NCI-H446 (cell line): Measurements from ENCODE around the gene KLHL26.
"Not testable (repeated sequence)": the region's sequence is repeated elsewhere in the genome, so short reads cannot be mapped to it uniquely, and the experiment has no call there.

Experiments used
- DNase-seq, 2 experiments: peaks; one replicate each; lab custom pipeline; 2025; lab: John Stamatoyannopoulos, UW

The KLHL26 gene

DNA sequence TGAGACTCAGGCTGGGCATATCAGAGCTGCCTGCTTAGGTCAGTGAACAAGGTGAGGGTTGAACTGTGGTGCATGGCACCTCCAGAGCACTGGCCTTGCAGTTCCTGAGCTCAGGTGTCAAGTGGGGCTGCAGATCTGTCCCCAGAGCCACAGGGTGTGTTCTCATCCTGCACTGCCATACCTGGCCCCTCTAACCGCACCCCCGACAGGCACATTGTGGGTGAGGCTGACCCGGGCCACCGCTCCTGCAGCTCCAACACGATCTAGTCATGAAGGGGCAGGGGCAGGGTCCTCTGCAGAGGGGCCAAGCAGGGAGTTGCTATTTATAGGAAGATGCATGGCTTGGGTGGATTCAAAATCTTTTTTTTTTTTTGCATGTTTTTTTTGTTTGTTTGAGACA, 30.0 kb downstream of the KLHL26 start:
- DNase-seq, result no peak

DNA sequence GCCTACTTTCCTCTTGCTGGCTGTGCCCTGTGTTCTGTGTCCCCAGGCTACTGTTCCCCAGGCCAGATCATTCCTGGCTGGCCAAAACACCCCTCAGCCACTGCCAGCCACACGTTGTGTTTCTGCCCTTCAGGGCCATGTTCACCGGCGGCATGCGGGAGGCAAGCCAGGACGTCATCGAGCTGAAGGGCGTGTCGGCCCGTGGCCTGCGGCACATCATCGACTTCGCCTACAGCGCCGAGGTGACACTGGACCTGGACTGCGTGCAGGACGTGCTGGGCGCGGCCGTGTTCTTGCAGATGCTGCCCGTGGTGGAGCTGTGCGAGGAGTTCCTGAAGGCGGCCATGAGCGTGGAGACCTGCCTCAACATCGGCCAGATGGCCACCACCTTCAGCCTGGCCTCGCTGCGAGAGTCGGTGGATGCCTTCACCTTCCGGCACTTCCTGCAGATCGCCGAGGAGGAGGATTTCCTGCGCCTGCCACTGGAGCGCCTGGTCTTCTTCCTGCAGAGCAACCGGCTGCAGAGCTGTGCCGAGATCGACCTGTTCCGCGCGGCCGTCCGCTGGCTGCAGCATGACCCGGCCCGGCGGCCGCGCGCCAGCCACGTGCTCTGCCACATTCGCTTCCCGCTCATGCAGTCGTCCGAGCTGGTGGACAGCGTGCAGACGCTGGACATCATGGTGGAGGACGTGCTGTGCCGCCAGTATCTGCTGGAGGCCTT, 30.9 kb downstream of the KLHL26 start:
- DNase-seq, result no peak

DNA sequence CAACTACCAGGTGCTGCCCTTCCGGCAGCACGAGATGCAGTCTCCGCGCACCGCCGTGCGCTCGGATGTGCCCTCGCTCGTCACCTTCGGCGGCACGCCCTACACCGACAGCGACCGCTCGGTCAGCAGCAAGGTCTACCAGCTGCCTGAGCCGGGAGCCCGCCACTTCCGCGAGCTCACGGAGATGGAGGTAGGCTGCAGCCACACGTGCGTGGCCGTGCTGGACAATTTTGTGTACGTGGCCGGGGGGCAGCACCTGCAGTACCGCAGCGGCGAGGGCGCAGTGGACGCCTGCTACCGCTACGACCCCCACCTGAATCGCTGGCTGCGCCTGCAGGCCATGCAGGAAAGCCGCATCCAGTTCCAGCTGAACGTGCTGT, 31.4 kb downstream of the KLHL26 start:
- no peak for DNase-seq

DNA sequence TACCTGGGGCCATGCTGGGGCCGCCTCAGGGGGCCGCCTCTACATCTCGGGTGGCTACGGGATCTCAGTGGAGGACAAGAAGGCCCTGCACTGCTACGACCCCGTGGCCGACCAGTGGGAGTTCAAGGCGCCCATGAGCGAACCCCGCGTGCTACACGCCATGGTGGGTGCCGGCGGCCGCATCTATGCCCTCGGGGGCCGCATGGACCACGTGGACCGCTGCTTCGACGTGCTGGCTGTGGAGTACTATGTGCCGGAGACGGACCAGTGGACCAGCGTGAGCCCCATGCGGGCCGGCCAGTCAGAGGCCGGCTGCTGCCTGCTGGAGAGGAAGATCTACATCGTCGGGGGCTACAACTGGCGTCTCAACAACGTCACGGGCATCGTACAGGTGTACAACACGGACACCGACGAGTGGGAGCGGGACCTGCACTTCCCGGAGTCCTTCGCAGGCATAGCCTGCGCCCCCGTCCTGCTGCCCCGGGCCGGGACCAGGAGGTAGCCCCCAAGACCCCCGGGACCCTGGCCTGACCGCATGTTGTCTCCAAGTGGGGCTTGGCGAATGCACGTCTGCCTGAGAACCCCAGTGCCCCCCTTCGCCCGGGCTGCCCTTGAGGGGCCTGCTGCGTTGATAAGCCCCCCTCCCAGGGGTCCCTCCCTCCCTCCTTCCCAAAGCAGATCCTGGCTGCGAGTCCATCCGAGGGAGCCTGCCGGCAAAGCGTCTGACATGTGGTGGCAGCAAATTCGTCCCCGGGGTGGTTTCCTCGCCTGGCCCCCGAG, 32.1 kb downstream of the KLHL26 start:
- DNase-seq, result no peak

DNA sequence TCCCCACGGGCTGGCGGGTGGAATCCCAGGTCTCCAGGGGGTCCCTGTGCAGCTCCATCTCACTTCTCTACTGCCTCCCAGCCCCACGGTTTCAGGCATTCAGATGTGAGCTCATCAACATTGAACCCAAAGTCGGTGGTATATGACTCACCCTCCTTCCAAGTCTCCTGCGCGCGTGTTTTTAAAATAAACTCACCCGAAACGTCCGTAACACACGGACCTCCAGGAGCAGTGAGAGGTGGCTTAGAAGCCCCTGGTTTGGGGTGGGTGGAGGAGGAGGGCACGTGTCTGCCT, 32.6 kb downstream of the KLHL26 start:
- DNase-seq, result no peak

DNA sequence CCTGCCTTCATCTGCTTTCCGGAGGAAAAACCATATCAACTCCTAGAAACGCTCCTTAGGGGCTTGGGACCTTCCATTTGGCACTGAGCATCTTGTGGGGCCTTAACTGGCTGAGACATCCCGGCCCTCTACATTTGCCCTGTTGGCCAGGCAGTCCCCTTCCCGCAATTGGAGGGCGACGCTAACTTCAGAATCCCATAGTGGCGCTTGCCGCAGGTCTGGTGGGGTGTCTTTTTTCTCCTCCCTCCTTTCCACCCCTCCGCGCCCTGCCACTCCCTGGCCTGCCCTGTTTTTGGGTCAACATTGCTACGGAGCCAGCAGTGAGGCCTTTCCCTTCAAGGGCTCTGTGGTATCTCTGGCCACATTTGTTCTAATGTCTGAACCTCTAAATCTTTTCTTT, 33.1 kb downstream of the KLHL26 start:
- no peak for DNase-seq

DNA sequence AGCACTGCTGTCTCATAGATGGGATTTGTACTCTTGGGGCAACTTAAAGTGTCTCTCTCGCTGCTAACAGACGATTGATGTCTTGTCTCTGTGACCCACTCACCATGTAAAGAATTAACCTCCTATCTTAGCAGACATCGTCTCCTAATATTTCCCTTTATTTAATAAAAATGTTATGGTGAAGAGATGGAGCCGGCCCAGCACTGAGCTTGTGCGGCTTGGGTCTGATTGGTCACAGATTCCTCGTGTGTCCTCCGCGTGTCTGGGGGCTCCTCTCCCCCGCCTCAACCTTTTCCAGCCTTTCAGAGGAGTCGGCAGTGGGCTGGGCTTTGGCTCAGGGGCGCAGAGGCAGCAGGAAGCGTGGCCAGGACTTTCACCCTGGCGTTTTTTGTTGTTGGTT, 33.5 kb downstream of the KLHL26 start:
- DNase-seq, result no peak

DNA sequence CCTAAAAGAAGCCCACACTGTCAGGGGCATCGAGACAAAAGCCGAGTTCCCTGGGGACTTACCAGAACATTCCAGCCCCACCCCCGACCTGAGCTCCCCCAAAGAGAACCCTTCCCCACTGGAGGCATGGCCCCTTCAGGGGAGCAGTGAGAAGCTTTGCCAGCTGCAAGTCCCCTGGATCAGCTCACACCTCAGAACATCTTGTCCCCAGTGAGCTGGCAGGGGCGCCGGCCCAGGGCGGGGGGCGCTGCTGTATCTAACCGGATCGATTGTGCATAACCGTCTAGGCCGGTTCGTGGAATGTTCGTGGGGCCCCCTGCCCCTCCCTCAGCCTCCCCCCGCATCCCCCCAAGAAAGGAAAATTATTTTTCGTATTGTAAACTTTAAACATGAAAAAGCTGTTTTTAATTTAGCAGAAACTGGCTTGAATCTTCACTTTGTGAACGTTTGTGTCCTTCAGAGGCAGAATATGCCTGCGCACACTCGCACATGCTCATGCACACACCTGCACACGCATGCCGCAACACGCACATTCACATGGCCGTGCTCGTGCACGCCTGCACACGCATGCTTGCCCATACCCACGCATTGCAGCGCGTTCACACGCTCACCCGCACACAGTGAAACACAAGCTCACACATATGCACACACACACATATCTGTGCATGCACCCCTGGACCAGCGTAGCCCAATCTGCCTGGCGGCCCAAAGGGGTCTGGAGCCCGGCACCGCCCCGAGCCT, 34.6 kb downstream of the KLHL26 start:
- DNase-seq, result no peak

DNA sequence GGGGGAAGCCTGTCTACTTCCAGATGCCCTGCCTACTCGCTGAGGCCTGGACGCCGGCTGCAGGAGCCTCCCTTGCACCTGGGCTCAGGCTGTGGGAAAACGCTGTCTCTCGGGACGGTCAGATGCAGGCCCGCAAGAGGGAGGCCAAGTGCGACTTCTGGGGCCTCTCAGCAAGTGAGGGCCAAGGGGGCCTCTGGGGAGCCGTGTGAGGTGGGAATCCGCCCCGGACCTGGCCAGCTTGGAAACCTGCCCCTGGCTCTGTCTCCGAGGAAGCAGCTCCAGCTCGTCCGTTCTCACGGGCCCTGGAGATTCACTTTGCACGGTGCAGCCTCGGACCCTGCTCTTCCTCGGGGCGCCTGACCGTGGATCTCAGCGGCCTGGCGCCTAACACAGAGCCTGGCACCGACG, 35.2 kb downstream of the KLHL26 start:
- no peak for DNase-seq

DNA sequence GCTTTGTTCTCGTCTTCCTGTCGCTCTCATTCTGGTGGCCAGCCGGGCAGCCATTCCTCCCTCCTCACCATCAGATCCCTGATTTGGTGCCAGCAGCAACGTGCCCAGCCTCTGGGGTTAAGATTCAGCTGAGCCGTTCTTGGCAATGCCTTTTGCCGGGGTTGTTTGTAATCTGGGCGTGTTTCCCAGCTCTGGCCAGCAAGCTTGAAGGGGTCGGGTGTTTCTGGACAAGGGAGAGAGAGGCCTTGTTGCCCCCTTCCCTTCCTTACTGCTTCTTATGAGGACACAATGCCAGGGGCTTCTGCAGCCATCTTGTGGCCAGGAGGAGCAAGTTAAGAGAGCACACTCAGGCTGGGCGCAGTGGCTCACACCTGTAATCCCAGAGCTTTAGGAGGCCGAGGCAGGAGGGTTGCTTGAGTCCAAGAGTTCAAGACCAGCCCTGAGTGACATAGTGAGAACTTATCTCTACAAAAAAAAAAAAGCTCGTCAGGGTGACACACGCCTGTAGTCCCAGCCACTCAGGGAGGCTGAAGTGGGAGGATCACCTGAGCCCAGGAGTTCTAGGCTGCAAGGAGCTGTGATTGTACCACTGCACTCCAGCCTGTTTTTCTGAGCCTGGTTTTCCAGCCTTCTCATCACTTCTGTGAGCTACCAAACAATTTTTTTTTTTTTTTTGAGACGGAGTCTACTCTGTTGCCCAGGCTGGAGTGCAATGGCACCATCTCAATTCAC, 35.9 kb downstream of the KLHL26 start:
- DNase-seq, result peak; percentile 30 to 67

DNA sequence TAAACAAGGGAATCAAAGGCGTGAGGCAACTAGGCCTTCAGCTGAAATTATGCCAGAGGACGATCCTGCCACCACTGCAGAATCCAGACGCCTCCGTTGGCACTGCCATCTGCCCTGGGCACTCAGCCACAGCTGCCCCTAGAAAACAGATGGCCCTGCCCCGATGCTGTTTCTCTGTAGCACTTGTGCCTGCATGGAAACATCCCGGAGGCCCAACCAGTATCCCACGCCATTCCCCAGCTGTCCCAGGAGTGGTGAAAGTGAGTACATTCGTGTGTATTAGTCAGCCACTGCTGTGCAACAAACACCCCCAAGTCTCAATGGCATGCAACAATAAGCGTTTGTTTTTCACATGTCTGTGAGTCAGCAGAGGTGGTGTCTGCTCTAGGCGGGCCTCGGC, 37.8 kb downstream of the KLHL26 start:
- DNase-seq, result peak; percentile 60 to 96

DNA sequence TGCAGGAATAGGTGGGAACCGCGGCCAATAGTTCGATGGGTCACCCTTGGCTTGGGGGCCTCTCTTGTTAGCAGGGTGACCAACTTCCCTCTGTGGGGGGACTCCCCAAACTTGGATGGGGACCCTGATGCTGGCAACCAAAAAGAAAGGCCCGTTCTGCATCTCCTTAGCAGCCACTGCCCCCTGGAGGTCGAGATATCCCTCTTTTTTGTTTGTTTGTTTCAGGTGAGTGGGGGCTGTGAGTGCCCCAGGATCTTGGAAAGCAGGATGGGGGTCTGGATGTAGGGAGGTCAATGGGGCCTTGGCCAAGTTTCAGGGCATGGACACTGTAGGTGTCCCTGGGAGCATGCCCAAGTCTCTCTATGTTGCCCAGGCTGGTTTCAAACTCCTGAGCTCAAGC, 39.0 kb downstream of the KLHL26 start:
- DNase-seq, result no peak

DNA sequence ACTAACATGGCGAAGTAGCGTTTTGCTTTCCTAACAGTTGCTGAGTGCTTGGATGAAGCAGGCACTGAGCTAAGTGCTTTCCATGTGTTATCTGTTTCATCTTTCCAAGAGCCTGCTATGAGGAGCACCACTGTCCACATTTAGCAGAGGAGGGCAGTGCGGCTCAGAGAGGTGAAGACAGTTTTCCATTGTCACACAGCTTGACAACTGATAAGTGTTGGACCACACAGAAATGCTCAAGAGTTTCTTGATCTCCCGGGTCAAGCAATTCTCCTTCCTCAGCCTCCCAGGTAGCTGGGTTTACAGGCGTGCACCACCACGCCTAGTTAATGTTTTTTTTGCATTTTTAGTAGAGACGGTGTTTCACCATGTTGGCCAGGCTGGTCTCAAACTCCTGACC, 39.9 kb downstream of the KLHL26 start:
- no peak for DNase-seq

DNA sequence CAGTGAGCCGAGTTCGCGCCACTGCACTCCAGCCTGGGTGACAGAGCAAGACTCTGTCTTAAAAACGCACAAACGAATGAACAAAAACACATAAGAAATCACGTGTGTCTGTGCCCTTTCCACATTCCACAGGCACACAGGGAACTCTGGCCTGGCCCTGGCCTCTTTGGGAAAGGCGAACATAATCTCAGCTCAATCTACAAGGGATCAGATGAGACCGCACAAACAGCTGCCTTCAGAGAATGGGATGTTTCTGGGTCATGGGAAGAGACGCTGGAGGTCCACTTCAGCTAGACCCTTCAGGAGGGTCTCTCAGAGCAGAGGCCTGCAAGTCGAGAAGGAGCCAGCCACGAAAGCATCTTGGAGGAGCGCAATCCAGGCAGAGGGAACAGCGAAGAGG, 40.3 kb downstream of the KLHL26 start:
- no peak for DNase-seq

DNA sequence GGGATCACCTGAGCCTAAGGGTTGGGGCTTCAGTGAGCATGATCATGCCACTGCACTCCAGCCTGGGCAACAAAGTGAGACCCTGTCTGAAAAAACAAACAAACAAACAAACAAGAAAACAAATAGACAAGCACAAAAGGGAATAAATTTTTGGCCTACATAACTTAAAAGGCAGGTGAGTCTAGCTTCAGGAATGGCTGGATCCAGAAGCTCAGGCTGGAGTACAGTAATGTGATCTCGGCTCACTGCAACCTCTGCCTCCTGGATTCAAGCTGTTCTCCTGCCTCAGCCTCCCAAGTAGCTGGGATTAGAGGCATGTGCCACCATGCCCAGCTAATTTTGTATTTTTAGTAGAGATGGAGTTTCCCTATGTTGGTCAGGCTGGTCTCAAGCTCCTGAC, 43.3 kb downstream of the KLHL26 start:
- not testable (repeated sequence) for DNase-seq

DNA sequence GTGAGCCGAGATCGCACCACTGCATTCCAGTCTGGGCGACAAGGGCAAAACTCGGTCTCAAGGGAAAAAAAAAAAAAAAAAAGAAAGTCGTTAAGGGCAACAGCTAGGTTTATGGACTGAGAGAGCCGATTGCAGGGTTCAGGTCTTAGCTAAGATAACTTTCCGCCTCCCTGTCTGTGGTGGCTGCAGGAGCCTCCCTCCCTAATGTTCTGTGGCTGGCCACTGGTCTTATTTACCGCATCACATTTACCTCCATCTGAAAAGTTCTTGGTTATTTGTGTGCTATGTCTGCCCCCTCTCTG, 45.9 kb downstream of the KLHL26 start:
- no peak for DNase-seq

DNA sequence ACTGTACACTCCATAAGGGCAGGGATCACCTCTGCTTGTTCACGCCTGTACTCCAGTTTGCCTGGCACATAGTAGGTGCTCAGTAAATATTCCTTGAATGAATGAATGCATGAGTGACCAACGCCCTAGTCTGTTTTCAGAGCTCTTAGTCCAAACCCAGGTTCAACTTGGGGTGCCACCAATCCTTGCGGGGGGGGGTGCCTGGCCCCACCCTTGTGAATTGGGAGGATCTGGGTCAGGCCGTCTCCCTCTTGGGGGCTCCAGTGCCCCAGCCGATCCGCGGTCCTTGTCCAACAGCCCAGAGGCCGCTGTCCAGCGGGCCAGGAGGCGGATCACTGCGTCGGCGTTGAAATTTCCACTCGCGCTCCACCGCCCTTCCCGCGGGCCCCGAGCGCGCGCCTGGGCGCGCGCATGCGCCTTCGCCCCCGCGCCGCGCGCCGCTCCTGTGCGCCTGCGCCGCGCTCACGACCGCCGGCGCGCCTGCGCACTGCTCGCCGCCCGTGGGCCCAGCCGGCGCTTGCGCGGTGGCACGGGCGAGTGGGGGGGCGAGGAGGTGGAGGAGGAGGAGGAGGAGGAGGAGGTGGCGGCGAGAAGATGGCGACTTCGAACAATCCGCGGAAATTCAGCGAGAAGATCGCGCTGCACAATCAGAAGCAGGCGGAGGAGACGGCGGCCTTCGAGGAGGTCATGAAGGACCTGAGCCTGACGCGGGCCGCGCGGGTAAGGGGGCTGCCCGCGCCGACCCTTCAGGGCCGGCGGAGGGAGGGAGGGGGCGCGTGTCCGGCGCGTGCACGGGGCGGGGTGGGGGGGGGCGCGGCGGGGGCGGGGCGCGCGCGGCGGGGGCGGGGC, 46.5 kb downstream of the KLHL26 start, which contains the start of gene CRTC1:
Gene CRTC1, plus strand, starts transcription at position 572 of the 849 bp plus-strand sequence. Its CDS starts 23 bp downstream, at position 595.
- peak; percentile 72 to 95 for DNase-seq

DNA sequence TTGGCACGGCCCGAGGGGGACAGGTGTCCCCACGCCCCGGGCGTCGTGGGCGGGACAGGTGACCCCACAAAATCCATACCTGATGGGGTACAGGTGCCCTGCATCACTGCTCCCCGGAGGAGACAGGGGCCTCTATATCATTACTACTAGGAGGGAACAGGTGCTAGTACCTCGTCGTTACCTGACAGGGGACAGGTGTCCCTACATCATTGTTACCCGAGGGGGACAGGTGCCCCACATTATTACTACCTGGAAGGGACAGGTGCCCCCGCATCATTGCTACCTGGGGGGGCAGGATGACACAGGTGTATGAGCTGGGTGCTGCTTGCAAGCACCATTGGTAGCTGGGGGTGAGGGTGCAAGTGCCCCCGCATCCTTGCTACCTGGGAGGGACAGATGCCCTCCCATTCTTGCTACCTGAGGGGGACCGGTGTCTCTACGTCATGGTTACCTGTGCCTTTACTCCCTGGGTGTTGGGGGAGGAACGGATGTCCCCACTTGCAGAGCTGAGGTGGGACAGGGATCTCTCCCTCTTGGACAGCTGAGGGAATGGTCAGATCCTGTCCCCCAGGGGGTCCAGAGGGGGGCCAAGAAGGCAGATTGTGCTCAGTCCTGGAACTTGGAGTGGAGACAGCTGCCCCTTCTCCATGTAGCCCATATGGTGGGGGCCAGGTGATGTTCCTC, 47.3 kb downstream of the KLHL26 start:
- no peak for DNase-seq

DNA sequence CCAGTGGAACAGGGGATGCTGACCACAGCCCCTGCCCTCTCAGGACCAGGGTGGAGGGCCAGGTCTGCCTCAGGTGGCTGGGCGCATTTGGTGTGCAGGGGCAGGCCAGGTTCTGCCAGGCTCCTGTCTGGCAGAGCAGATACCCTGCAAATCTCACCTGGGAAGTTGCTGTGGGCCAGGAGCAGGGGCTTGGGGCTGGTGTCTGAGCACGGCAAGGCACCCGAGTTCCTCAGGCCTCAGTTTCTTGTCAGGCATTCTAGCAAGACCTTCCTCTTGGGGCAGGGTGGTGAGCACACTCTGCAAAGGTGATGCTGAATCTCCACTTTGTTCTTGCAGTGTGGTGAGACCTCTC, 47.8 kb downstream of the KLHL26 start:
- DNase-seq, result no peak

DNA sequence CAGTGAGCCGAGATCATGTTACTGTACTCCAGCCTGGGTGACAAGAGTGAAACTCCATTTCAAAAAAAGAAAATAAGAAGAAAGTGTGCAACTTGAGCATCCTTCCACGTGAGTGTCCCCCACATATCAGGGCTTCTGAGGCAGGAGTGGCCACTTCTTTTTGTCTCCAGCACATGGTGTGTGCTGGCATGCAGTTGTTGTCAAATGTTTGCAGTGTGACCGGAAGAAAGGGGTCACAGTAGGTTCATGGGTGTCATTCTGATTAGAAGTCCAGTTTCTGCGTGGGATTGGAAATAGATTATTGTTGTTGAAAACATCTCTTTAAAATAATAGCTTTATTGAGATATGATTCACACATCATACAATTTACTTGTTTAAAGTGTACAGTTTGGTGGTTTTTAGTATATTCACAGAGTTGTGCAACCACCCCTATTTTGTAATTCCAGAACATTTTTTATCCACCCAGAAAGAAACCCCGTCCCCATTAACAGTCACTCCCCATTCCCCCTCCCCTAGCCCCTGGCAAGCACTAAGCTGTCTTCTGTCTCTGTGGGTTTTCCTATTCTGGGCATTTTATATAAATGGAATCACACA, 48.9 kb downstream of the KLHL26 start:
- DNase-seq, result no peak
